HCT116 (cell line): ENCODE measurements around the gene RNF13. TPM values are rescaled to one million over a fixed set of nuclear protein-coding genes. Genes with fewer than 3 reads are reported as not detected.

ENCODE experiments used
- ATAC-seq: fragments of 200-7000 bp; cut with Tn5 transposase; 2 replicates; pipeline ENCODE4 v1.9.1; 2020; ENCODE audit warnings: mild to moderate bottlenecking, moderate library complexity
- BruUV-seq: library from RNA; stranded (reverse); fragments of 400-500 nt; replicated peaks from 2 replicates; lab custom pipeline; 2021; lab: Mats Ljungman, UMichigan
- CTCF ChIA-PET: fragments of 300-600 bp; sonication (Branson Sonifier 250); formaldehyde crosslinking; loops from one replicate; lab custom pipeline; 2021; ENCODE audit warnings: antibody characterized with exemption; lab: Charles Lee
- POLR2A ChIA-PET: fragments of 300-600, 350-600 bp; sonication (Branson Sonifier 250); formaldehyde crosslinking; loops from one replicate; lab custom pipeline; 2021; ENCODE audit warnings: antibody characterized with exemption; lab: Charles Lee
- RAD21 ChIA-PET, 2 experiments: fragments of 300-600 bp; sonication (Branson Sonifier 250); formaldehyde crosslinking; loops; one replicate each; lab custom pipeline; 2023; ENCODE audit warnings: low total read pairs in 2 of 2; ENCODE audit not compliant: uncharacterized antibody in 2 of 2, unreplicated experiment in 2 of 2, low non-redundant PET in 1 of 2; lab: Charles Lee
- DNase-seq: peaks from one replicate; pipeline ENCODE4 v3.0.0-alpha.2; 2010; ENCODE audit warnings: low read depth, low spot score
- H2AFZ ChIP-seq: fragments of 200-600 bp; shearing (Covaris generic), sonication (generic); 2 replicates; pipeline ENCODE4 v1.6.1; 2017; ENCODE audit warnings: low read depth, mixed run types, mixed read lengths, antibody characterized with exemption, low read length; ENCODE audit not compliant: poor library complexity, severe bottlenecking
- H3K27ac ChIP-seq: 2 replicates; pipeline ENCODE4 v1.5.1; 2012; ENCODE audit warnings: low read depth, low read length
- H3K27me3 ChIP-seq: fragments of 200-600 bp; sonication (generic); 2 replicates; pipeline ENCODE4 v1.6.1; 2016; ENCODE audit warnings: mixed run types, low read length, mixed read lengths; ENCODE audit not compliant: insufficient read depth
- H3K36me3 ChIP-seq, 2 experiments: fragments of 200-500 bp in 1 of 2; fragments of 200-600 bp in 1 of 2; sonication (Bioruptor generic) in 1 of 2; sonication (generic) in 1 of 2; 2 replicates each; pipeline versions ENCODE4 v1.5.1 to v1.6.1; 2014 to 2016; ENCODE audit warnings: low read length in 2 of 2, inconsistent platforms in 1 of 2, mixed read lengths in 1 of 2, mixed run types in 1 of 2; ENCODE audit not compliant: insufficient read depth in 2 of 2, control insufficient read depth in 1 of 2
- H3K4me1 ChIP-seq, 2 experiments: fragments of 200-600 bp in 1 of 2; sonication (generic) in 1 of 2; 2 replicates each; pipeline versions ENCODE4 v1.5.1 to v1.6.1; 2012 to 2017; ENCODE audit warnings: low read length in 2 of 2, inconsistent platforms in 1 of 2, mild to moderate bottlenecking in 1 of 2, mixed read lengths in 1 of 2, mixed run types in 1 of 2, moderate library complexity in 1 of 2; ENCODE audit not compliant: insufficient read depth in 2 of 2, control insufficient read depth in 1 of 2
- H3K4me2 ChIP-seq: fragments of 200-600 bp; sonication (generic); 2 replicates; pipeline ENCODE4 v1.6.1; 2017; ENCODE audit warnings: mixed run types, low read length, mixed read lengths
- H3K4me3 ChIP-seq, 2 experiments: fragments of 200-600 bp in 1 of 2; sonication (generic) in 1 of 2; replicated peaks in 1 of 2; 2 replicates each; pipeline ENCODE4 v1.5.1; 2011 to 2016; ENCODE audit warnings: low read length in 2 of 2, control low read depth in 1 of 2, low read depth in 1 of 2, mild to moderate bottlenecking in 1 of 2, mixed read lengths in 1 of 2, mixed run types in 1 of 2
- H3K79me2 ChIP-seq: fragments of 200-600 bp; sonication (generic); 2 replicates; pipeline ENCODE4 v1.6.1; 2017; ENCODE audit warnings: mild to moderate bottlenecking, mixed run types, low read length, moderate library complexity, mixed read lengths; ENCODE audit not compliant: insufficient read depth
- H3K9ac ChIP-seq: fragments of 200-600 bp; sonication (generic); 2 replicates; pipeline ENCODE4 v1.6.1; 2016; ENCODE audit warnings: low read length, mixed read lengths
- H3K9me2 ChIP-seq: fragments of 200-600 bp; sonication (generic), shearing (Covaris generic); 2 replicates; pipeline ENCODE4 v1.6.1; 2017; ENCODE audit warnings: mixed run types, mild to moderate bottlenecking, moderate library complexity; ENCODE audit not compliant: insufficient read depth
- H3K9me3 ChIP-seq, 2 experiments: fragments of 200-500 bp in 1 of 2; fragments of 200-600 bp in 1 of 2; sonication (Bioruptor generic) in 1 of 2; sonication (generic) in 1 of 2; 2 replicates each; pipeline ENCODE4 v1.6.1; 2014 to 2017; ENCODE audit warnings: low read length in 2 of 2, mixed read lengths in 2 of 2, inconsistent platforms in 1 of 2, low read depth in 1 of 2, mild to moderate bottlenecking in 1 of 2, mixed run types in 1 of 2, moderate library complexity in 1 of 2; ENCODE audit not compliant: control insufficient read depth in 1 of 2, insufficient read depth in 1 of 2
- H4K20me1 ChIP-seq: fragments of 200-600 bp; sonication (generic), shearing (Covaris generic); 2 replicates; pipeline ENCODE4 v1.6.1; 2017; ENCODE audit warnings: mixed run types, mild to moderate bottlenecking, moderate library complexity; ENCODE audit not compliant: insufficient read depth
- CBX3 ChIP-seq: IDR thresholded peaks from 2 replicates; pipeline ENCODE4 v1.6.1; 2012; ENCODE audit warnings: low read depth
- CEBPB ChIP-seq: IDR thresholded peaks from 2 replicates; pipeline ENCODE4 v1.6.1; 2012; ENCODE audit warnings: low read depth
- EGR1 ChIP-seq: IDR thresholded peaks from 2 replicates; pipeline ENCODE4 v1.6.1; 2012; ENCODE audit warnings: low read depth
- ELF1 ChIP-seq: IDR thresholded peaks from 2 replicates; pipeline ENCODE4 v1.6.1; 2012; ENCODE audit warnings: low read depth, borderline replicate concordance
- FOSL1 ChIP-seq: IDR thresholded peaks from 2 replicates; pipeline ENCODE4 v1.6.1; 2012; ENCODE audit warnings: low read depth
- POLR2A ChIP-seq: IDR thresholded peaks from 2 replicates; pipeline ENCODE4 v1.7.0; 2011; ENCODE audit warnings: borderline replicate concordance; ENCODE audit not compliant: insufficient read depth, insufficient read length; ENCODE audit errors: extremely low read depth
- POLR2AphosphoS5 ChIP-seq: IDR thresholded peaks from 2 replicates; pipeline ENCODE4 v1.6.1; 2011; ENCODE audit warnings: mild to moderate bottlenecking, low read depth, low read length, moderate library complexity
- RAD21 ChIP-seq: IDR thresholded peaks from 2 replicates; pipeline ENCODE4 v1.6.1; 2012; ENCODE audit warnings: low read depth, mild to moderate bottlenecking
- SIN3A ChIP-seq: IDR thresholded peaks from 2 replicates; pipeline ENCODE4 v1.6.1; 2012; ENCODE audit warnings: low read depth
- SP1 ChIP-seq: IDR thresholded peaks from 2 replicates; pipeline ENCODE4 v1.6.1; 2012; ENCODE audit warnings: low read depth
- SRF ChIP-seq: IDR thresholded peaks from 2 replicates; pipeline ENCODE4 v1.6.1; 2012; ENCODE audit warnings: low read depth
- ZFX ChIP-seq: fragments of 450-650 bp; IDR thresholded peaks from 2 replicates; pipeline ENCODE4 v1.6.1; 2017
- intact Hi-C: fragments of 100-400 bp; cut with micrococcal nuclease; formaldehyde crosslinking; loops from 2 replicates; pipeline ENCODE4 v1.10.0; 2022
- total RNA-seq: library from RNA; stranded (reverse); gene quantifications from one replicate; pipeline ENCODE4 v1.2.1, GENCODE V29; 2021; ENCODE audit not compliant: unreplicated experiment
- TF ChIP-seq, protein P1 (sequence below): IDR thresholded peaks from 2 replicates; pipeline ENCODE4 v1.6.1; 2011; ENCODE audit warnings: mild to moderate bottlenecking, low read length, moderate library complexity; ENCODE audit not compliant: insufficient replicate concordance; ENCODE audit errors: extremely low read depth
- TF ChIP-seq, protein P2 (sequence below): IDR thresholded peaks from 2 replicates; pipeline ENCODE4 v1.6.1; 2012; ENCODE audit warnings: low read depth

RNF13 gene
- total RNA-seq, 1 experiment from 2014 or later: 39.9 TPM

DNA sequence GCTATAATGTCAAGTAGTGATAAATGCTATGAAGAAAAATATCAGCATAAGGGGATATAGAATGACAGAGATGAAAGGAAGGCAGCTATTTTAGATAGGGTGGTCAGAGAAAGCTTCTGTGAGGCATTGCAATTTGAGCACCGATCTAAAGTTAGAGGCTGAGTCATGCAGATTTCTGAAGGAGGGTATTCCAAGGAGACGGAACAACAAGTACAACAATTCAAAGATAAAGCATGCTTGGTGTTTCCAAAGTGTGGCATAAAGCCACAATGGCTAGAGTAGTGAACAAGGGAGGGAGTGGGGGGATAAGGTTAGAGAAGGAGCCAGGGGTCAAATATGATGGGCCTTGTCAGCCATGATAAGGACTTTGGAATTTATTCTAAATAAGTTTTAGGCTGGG lies 85.8 kb downstream of the RNF13 start:
- ChIA-PET POLR2A (no interaction called here), RAD21 (no interaction called here), CTCF (interaction anchor here (0.9 kb wide), 1 partner anchor 11 kb away, joined by 4 read pairs; no protein-coding TSS in a partner anchor)
- Histone ChIP-seq H3K4me3 (no peak overlapping the region), H3K36me3 (peaks cover 0 to 3% of the 10 kb centered on the region in 2 experiments; a peak in 1 of 4 replicates), H3K27ac (0 out of 2 replicates have a peak overlapping the region, but pooled peaks have one; percentile 12), H3K4me1 (peaks cover 3 to 16% of the 10 kb centered on the region in 2 experiments; a peak in 2 of 4 replicates), H3K9ac (peak overlapping the region; percentile 8; the same call in 1 of the 2 replicates), H3K9me2 (no peaks in the 10 kb centered on the region), H4K20me1 (no peaks in the 10 kb centered on the region), H3K4me2 (peak overlapping the region; percentile 32), H3K27me3 (no peaks in the 10 kb centered on the region), H3K79me2 (no peaks in the 10 kb centered on the region), H3K9me3 (no peaks in the 10 kb centered on the region), H2AFZ (no peak overlapping the region)
- ATAC-seq (peak; percentile 50; the same call in 1 of the 2 replicates), DNase-seq (peak; percentile 12)
- intact Hi-C loops: no loop called here
- no TSS peak for BruUV-seq
- no peak for TF ChIP-seq ELF1
- 0 out of 2 replicates have a peak, but pooled peaks have one; percentile 8 for TF ChIP-seq CBX3
- TF ChIP-seq, protein P1, sequence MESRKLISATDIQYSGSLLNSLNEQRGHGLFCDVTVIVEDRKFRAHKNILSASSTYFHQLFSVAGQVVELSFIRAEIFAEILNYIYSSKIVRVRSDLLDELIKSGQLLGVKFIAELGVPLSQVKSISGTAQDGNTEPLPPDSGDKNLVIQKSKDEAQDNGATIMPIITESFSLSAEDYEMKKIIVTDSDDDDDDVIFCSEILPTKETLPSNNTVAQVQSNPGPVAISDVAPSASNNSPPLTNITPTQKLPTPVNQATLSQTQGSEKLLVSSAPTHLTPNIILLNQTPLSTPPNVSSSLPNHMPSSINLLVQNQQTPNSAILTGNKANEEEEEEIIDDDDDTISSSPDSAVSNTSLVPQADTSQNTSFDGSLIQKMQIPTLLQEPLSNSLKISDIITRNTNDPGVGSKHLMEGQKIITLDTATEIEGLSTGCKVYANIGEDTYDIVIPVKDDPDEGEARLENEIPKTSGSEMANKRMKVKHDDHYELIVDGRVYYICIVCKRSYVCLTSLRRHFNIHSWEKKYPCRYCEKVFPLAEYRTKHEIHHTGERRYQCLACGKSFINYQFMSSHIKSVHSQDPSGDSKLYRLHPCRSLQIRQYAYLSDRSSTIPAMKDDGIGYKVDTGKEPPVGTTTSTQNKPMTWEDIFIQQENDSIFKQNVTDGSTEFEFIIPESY: no peak
- TF ChIP-seq, protein P2, sequence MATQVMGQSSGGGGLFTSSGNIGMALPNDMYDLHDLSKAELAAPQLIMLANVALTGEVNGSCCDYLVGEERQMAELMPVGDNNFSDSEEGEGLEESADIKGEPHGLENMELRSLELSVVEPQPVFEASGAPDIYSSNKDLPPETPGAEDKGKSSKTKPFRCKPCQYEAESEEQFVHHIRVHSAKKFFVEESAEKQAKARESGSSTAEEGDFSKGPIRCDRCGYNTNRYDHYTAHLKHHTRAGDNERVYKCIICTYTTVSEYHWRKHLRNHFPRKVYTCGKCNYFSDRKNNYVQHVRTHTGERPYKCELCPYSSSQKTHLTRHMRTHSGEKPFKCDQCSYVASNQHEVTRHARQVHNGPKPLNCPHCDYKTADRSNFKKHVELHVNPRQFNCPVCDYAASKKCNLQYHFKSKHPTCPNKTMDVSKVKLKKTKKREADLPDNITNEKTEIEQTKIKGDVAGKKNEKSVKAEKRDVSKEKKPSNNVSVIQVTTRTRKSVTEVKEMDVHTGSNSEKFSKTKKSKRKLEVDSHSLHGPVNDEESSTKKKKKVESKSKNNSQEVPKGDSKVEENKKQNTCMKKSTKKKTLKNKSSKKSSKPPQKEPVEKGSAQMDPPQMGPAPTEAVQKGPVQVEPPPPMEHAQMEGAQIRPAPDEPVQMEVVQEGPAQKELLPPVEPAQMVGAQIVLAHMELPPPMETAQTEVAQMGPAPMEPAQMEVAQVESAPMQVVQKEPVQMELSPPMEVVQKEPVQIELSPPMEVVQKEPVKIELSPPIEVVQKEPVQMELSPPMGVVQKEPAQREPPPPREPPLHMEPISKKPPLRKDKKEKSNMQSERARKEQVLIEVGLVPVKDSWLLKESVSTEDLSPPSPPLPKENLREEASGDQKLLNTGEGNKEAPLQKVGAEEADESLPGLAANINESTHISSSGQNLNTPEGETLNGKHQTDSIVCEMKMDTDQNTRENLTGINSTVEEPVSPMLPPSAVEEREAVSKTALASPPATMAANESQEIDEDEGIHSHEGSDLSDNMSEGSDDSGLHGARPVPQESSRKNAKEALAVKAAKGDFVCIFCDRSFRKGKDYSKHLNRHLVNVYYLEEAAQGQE: no peak
- TF ChIP-seq EGR1: no peak
- no peak for TF ChIP-seq SIN3A
- no peak for TF ChIP-seq POLR2A
- TF ChIP-seq POLR2AphosphoS5: no peak
- TF ChIP-seq ZFX: no peak
- peak; percentile 36 for TF ChIP-seq FOSL1
- no peak for TF ChIP-seq SP1
- no peak for TF ChIP-seq SRF
- TF ChIP-seq RAD21: no peak
- TF ChIP-seq CEBPB: peak; percentile 36; the same call in 1 of the 2 replicates
